OCI-LY1 (cell line): ENCODE results near the gene GTF2I.

Experiments
- H2AFZ ChIP-seq: fragments of 200-600 bp; sonication (generic), shearing (Covaris generic); 2 replicates; pipeline ENCODE4 v1.6.0; 2014; ENCODE audit warnings: antibody characterized with exemption, mild to moderate bottlenecking, low read length
- H3F3A ChIP-seq: fragments of 200-600 bp; sonication (generic), shearing (Covaris generic); 2 replicates; pipeline ENCODE4 v1.6.0; 2014; ENCODE audit warnings: mild to moderate bottlenecking, antibody characterized with exemption, low read length, moderate library complexity; ENCODE audit not compliant: insufficient read depth
- H3K27ac ChIP-seq: fragments of 200-600 bp; sonication (generic); 2 replicates; pipeline ENCODE4 v1.5.1; 2014; ENCODE audit warnings: low read length, mixed run types, mild to moderate bottlenecking, low read depth; ENCODE audit not compliant: poor library complexity, severe bottlenecking
- H3K27me3 ChIP-seq: fragments of 200-600 bp; sonication (generic); 2 replicates; pipeline ENCODE4 v1.6.0; 2014; ENCODE audit warnings: antibody characterized with exemption, mild to moderate bottlenecking, low read length, moderate library complexity; ENCODE audit not compliant: insufficient read depth
- H3K36me3 ChIP-seq: fragments of 200-600 bp; sonication (generic); 2 replicates; pipeline ENCODE4 v1.6.1; 2014; ENCODE audit warnings: mild to moderate bottlenecking, antibody characterized with exemption, low read length, moderate library complexity, mixed read lengths; ENCODE audit not compliant: insufficient read depth
- H3K4me1 ChIP-seq: fragments of 200-600 bp; sonication (generic); 2 replicates; pipeline ENCODE4 v1.5.1; 2014; ENCODE audit warnings: mild to moderate bottlenecking, low read length, moderate library complexity; ENCODE audit not compliant: insufficient read depth, severe bottlenecking
- H3K4me2 ChIP-seq: fragments of 200-600 bp; sonication (generic), shearing (Covaris generic); 2 replicates; pipeline ENCODE4 v1.6.1; 2014; ENCODE audit warnings: low read length
- H3K4me3 ChIP-seq: fragments of 200-600 bp; sonication (generic); 2 replicates; pipeline ENCODE4 v1.5.1; 2014; ENCODE audit warnings: low read length, low read depth, mild to moderate bottlenecking, mixed read lengths; ENCODE audit not compliant: poor library complexity, severe bottlenecking
- H3K79me2 ChIP-seq: fragments of 200-600 bp; shearing (Covaris generic); 2 replicates; pipeline ENCODE4 v1.6.1; 2016; ENCODE audit warnings: mixed run types, low read length, mixed read lengths; ENCODE audit not compliant: insufficient read depth
- H3K9ac ChIP-seq: fragments of 200-600 bp; sonication (generic), shearing (Covaris generic); 2 replicates; pipeline ENCODE4 v1.6.1; 2014; ENCODE audit warnings: mild to moderate bottlenecking, low read length, mixed read lengths
- H3K9me2 ChIP-seq: fragments of 200-600 bp; sonication (generic), shearing (Covaris generic); 2 replicates; pipeline ENCODE4 v1.6.1; 2014; ENCODE audit warnings: low read depth, mild to moderate bottlenecking, low read length, mixed read lengths
- H3K9me3 ChIP-seq: fragments of 200-600 bp; shearing (Covaris generic); 2 replicates; pipeline ENCODE4 v1.6.1; 2014; ENCODE audit warnings: low read length, mixed read lengths
- H4K20me1 ChIP-seq: fragments of 200-600 bp; sonication (generic), shearing (Covaris generic); 2 replicates; pipeline ENCODE4 v1.6.0; 2016; ENCODE audit warnings: mild to moderate bottlenecking, low read length; ENCODE audit not compliant: insufficient read depth
- CTCF ChIP-seq: fragments of 200-600 bp; sonication (generic), shearing (Covaris generic); IDR thresholded peaks from 2 replicates; pipeline ENCODE4 v1.5.1; 2017; ENCODE audit warnings: mild to moderate bottlenecking, antibody characterized with exemption, low read length, moderate library complexity, mixed read lengths
- EZH2 ChIP-seq: fragments of 200-600 bp; sonication (generic), shearing (Covaris generic); IDR thresholded peaks from 2 replicates; pipeline ENCODE4 v1.8.0; 2017; ENCODE audit warnings: borderline replicate concordance, mixed run types, mild to moderate bottlenecking, antibody characterized with exemption, low read length, moderate library complexity, mixed read lengths

GTF2I gene

GRCh38 chr7:74672343-74672915, 14.9 kb downstream of the GTF2I start:
- Histone ChIP-seq H3K9me2 (no peaks in the 10 kb centered on the region), H4K20me1 (0 out of 2 replicates have a peak, but pooled peaks cover 3% of the 10 kb centered on the region), H3K27me3 (no peaks in the 10 kb centered on the region), H3K4me1 (peaks cover 11% of the 10 kb centered on the region), H3K4me2 (no peak overlapping the region), H3K9me3 (no peaks in the 10 kb centered on the region), H3K4me3 (no peak overlapping the region), H3K36me3 (peaks cover 66% of the 10 kb centered on the region), H3K79me2 (peaks cover 100% of the 10 kb centered on the region), H3K9ac (no peak overlapping the region), H3K27ac (no peak overlapping the region), H3F3A (no peaks in the 10 kb centered on the region; the same call in 1 of the 2 replicates), H2AFZ (no peak overlapping the region)
- no peak for TF ChIP-seq EZH2
- no peak for TF ChIP-seq CTCF

- H3K79me2 ChIP-seq: peaks cover 97% of the 10 kb centered on the region
- TF ChIP-seq EZH2: no peak
- no peak for TF ChIP-seq CTCF
- H3K9me3 ChIP-seq: no peaks in the 10 kb centered on the region
- H3K4me2 ChIP-seq: no peak overlapping the region
- H3K36me3 ChIP-seq: peaks cover 70% of the 10 kb centered on the region
- no peak overlapping the region for H3K9ac ChIP-seq
- H3K27ac ChIP-seq: no peak overlapping the region
- no peak overlapping the region for H2AFZ ChIP-seq
- H3K4me1 ChIP-seq: peaks cover 11% of the 10 kb centered on the region
- H3K4me3 ChIP-seq: no peak overlapping the region
- H3K9me2 ChIP-seq: no peaks in the 10 kb centered on the region
- H4K20me1 ChIP-seq: 0 out of 2 replicates have a peak, but pooled peaks cover 3% of the 10 kb centered on the region
- H3F3A ChIP-seq: no peaks in the 10 kb centered on the region; the same call in 1 of the 2 replicates
- H3K27me3 ChIP-seq: no peaks in the 10 kb centered on the region
Observed at GRCh38 chr7:74674166-74674565, 16.6 kb downstream of the GTF2I start.

DNA sequence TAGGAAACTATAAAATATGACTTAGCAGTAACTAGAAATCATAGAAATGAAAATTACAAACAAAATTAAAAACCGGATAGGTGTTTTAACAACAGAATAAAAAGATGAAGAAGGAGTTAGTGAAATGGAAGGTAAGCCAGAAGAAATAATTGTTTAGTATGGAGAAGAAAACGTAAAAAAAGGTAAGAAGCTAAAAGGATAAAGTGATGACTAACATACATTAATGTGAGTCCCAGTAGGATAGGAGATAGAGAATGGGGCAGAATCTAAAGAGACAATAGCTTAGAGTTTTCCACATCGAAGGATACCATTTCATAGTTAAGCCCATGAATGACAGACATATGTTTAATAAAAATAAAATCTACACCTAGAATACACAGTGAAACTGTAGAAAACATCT, 25.3 kb downstream of the GTF2I start:
- no peaks in the 10 kb centered on the region for H3K9me3 ChIP-seq
- H2AFZ ChIP-seq: no peak overlapping the region
- peaks cover 71% of the 10 kb centered on the region for H3K36me3 ChIP-seq
- TF ChIP-seq EZH2: no peak
- no peak for TF ChIP-seq CTCF
- no peaks in the 10 kb centered on the region for H3K27me3 ChIP-seq
- peaks cover 95% of the 10 kb centered on the region for H3K79me2 ChIP-seq
- no peaks in the 10 kb centered on the region for H3K4me1 ChIP-seq
- no peaks in the 10 kb centered on the region for H3F3A ChIP-seq
- H3K9ac ChIP-seq: no peak overlapping the region
- H3K4me3 ChIP-seq: no peak overlapping the region
- H3K27ac ChIP-seq: no peak overlapping the region
- H3K4me2 ChIP-seq: no peak overlapping the region
- H3K9me2 ChIP-seq: no peaks in the 10 kb centered on the region
- no peaks in the 10 kb centered on the region for H4K20me1 ChIP-seq
